IMR-90 (cell line): ENCODE data around the gene SECISBP2. TPM values are rescaled to one million over a fixed set of nuclear protein-coding genes. Genes with fewer than 3 reads are reported as not detected.

Experiments
- ATAC-seq: fragments of 200-7000 bp; cut with Tn5 transposase; 2 replicates; pipeline ENCODE4 v1.9.1; 2020; ENCODE audit warnings: low read depth, mild to moderate bottlenecking, moderate library complexity
- BruUV-seq: library from RNA; stranded (reverse); fragments of 400-500 nt; replicated peaks from 2 replicates; lab custom pipeline; 2021; lab: Mats Ljungman, UMichigan
- CTCF ChIA-PET: fragments of 300-600 bp; formaldehyde crosslinking; extraction: SDS; loops from one replicate; lab custom pipeline; 2021; ENCODE audit warnings: antibody characterized with exemption; lab: Yijun Ruan, JAX
- POLR2A ChIA-PET: fragments of 300-600 bp; sonication (Branson Sonifier 250); formaldehyde crosslinking; loops from one replicate; lab custom pipeline; 2022; ENCODE audit warnings: antibody characterized with exemption; ENCODE audit not compliant: unreplicated experiment; lab: Charles Lee
- DNase-seq: peaks from one replicate; pipeline ENCODE4 v3.0.0; 2013
- H2AFZ ChIP-seq: replicated peaks from 2 replicates; pipeline ENCODE3; 2013; ENCODE audit warnings: low read length, mild to moderate bottlenecking; ENCODE audit not compliant: poor library complexity
- H2AK5ac ChIP-seq: 2 replicates; pipeline ENCODE4 v1.6.1; 2013; ENCODE audit warnings: low read depth, low read length, inconsistent platforms
- H2AK9ac ChIP-seq: replicated peaks from 2 replicates; pipeline ENCODE3; 2013; ENCODE audit warnings: mild to moderate bottlenecking, low read depth, low read length, moderate library complexity; ENCODE audit not compliant: poor library complexity
- H2BK120ac ChIP-seq: 2 replicates; pipeline ENCODE4 v1.6.1; 2013; ENCODE audit warnings: low read depth, low read length, inconsistent platforms
- H2BK15ac ChIP-seq: 3 replicates; pipeline ENCODE4 v1.6.1; 2013; ENCODE audit warnings: low read depth, low read length, inconsistent platforms
- H2BK20ac ChIP-seq: 2 replicates; pipeline ENCODE4 v1.6.1; 2013; ENCODE audit warnings: low read depth, mild to moderate bottlenecking, inconsistent platforms, low read length, moderate library complexity
- H2BK5ac ChIP-seq: 2 replicates; pipeline ENCODE4 v1.6.1; 2013; ENCODE audit warnings: mild to moderate bottlenecking, low read depth, low read length, inconsistent platforms; ENCODE audit not compliant: poor library complexity, severe bottlenecking
- H3K14ac ChIP-seq: replicated peaks from 2 replicates; pipeline ENCODE4 v1.6.1; 2013; ENCODE audit warnings: low read depth, low read length, inconsistent platforms
- H3K18ac ChIP-seq: 2 replicates; pipeline ENCODE4 v1.6.1; 2013; ENCODE audit warnings: low read depth, low read length, control low read depth
- H3K23ac ChIP-seq: 2 replicates; pipeline ENCODE4 v1.6.1; 2013; ENCODE audit warnings: low read depth, low read length, inconsistent platforms
- H3K27ac ChIP-seq: 2 replicates; pipeline ENCODE4 v1.5.1; 2013; ENCODE audit warnings: mild to moderate bottlenecking, control low read depth, low read length; ENCODE audit not compliant: insufficient read depth
- H3K27me3 ChIP-seq: 2 replicates; pipeline ENCODE4 v1.6.1; 2013; ENCODE audit warnings: low read length; ENCODE audit not compliant: control insufficient read depth, insufficient read depth
- H3K36me3 ChIP-seq: 2 replicates; pipeline ENCODE4 v1.6.1; 2013; ENCODE audit warnings: low read length, mixed read lengths; ENCODE audit not compliant: control insufficient read depth, insufficient read depth
- H3K4ac ChIP-seq: 2 replicates; pipeline ENCODE4 v1.6.1; 2013; ENCODE audit warnings: low read depth, low read length, inconsistent platforms
- H3K4me1 ChIP-seq: 2 replicates; pipeline ENCODE4 v1.6.1; 2013; ENCODE audit warnings: low read length, mixed read lengths; ENCODE audit not compliant: control insufficient read depth, insufficient read depth
- H3K4me2 ChIP-seq: 2 replicates; pipeline ENCODE4 v1.6.1; 2013; ENCODE audit warnings: low read depth, mild to moderate bottlenecking, control low read depth, low read length, moderate library complexity
- H3K4me3 ChIP-seq: 2 replicates; pipeline ENCODE4 v1.5.1; 2013; ENCODE audit warnings: low read depth, mild to moderate bottlenecking, control low read depth, low read length, moderate library complexity; ENCODE audit not compliant: insufficient read depth
- H3K56ac ChIP-seq: 2 replicates; pipeline ENCODE4 v1.6.1; 2013; ENCODE audit warnings: low read length, inconsistent platforms; ENCODE audit not compliant: insufficient read depth; ENCODE audit errors: extremely low read depth
- H3K79me1 ChIP-seq, 2 experiments: 2 replicates each; pipeline ENCODE4 v1.6.1; 2013; ENCODE audit warnings: low read length in 2 of 2, inconsistent platforms in 1 of 2, low read depth in 1 of 2
- H3K9ac ChIP-seq: 2 replicates; pipeline ENCODE4 v1.6.1; 2013; ENCODE audit warnings: low read depth, low read length, control low read depth
- H3K9me1 ChIP-seq: 2 replicates; pipeline ENCODE4 v1.6.1; 2013; ENCODE audit warnings: low read length, inconsistent platforms; ENCODE audit not compliant: insufficient read depth
- H3K9me3 ChIP-seq: 2 replicates; pipeline ENCODE4 v1.6.1; 2013; ENCODE audit warnings: low read length; ENCODE audit not compliant: control insufficient read depth, insufficient read depth
- H4K20me1 ChIP-seq: 2 replicates; pipeline ENCODE4 v1.6.1; 2013; ENCODE audit warnings: low read length, inconsistent platforms; ENCODE audit not compliant: insufficient read depth
- H4K5ac ChIP-seq: 2 replicates; pipeline ENCODE4 v1.6.1; 2013; ENCODE audit warnings: mild to moderate bottlenecking, low read depth, low read length, control low read depth
- H4K8ac ChIP-seq, 2 experiments: 2 replicates each; pipeline ENCODE4 v1.6.1; 2013; ENCODE audit warnings: low read depth in 2 of 2, low read length in 2 of 2, control low read depth in 1 of 2, inconsistent platforms in 1 of 2
- H4K91ac ChIP-seq: 2 replicates; pipeline ENCODE4 v1.6.1; 2013; ENCODE audit warnings: low read depth, low read length, inconsistent platforms; ENCODE audit not compliant: insufficient read depth
- BHLHE40 ChIP-seq: fragments of 150-350 bp; IDR thresholded peaks from 2 replicates; pipeline ENCODE4 v1.6.1; 2016; ENCODE audit warnings: mild to moderate bottlenecking, low read depth, low read length
- CEBPB ChIP-seq: IDR thresholded peaks from 2 replicates; pipeline ENCODE4 v1.6.1; 2012; ENCODE audit warnings: low read depth, low read length, improper control_type of control experiment
- CHD1 ChIP-seq: IDR thresholded peaks from 2 replicates; pipeline ENCODE4 v1.6.1; 2012; ENCODE audit warnings: low read depth, low read length, improper control_type of control experiment
- FOS ChIP-seq: fragments of 150-350 bp; IDR thresholded peaks from 2 replicates; pipeline ENCODE4 v1.6.1; 2016; ENCODE audit warnings: low read depth, low read length
- MAFK ChIP-seq: IDR thresholded peaks from 2 replicates; pipeline ENCODE4 v1.6.1; 2012; ENCODE audit warnings: low read depth, low read length, improper control_type of control experiment
- MAZ ChIP-seq: IDR thresholded peaks from 2 replicates; pipeline ENCODE4 v1.6.1; 2012; ENCODE audit warnings: low read depth, mild to moderate bottlenecking, low read length, improper control_type of control experiment, moderate library complexity, borderline replicate concordance
- MXI1 ChIP-seq: IDR thresholded peaks from 2 replicates; pipeline ENCODE4 v1.6.1; 2012; ENCODE audit warnings: low read depth, mild to moderate bottlenecking, low read length, moderate library complexity, borderline replicate concordance
- NFE2L2 ChIP-seq: fragments of 150-350 bp; IDR thresholded peaks from 2 replicates; pipeline ENCODE4 v1.6.1; 2016; ENCODE audit warnings: low read depth, mild to moderate bottlenecking, low read length
- POLR2A ChIP-seq: IDR thresholded peaks from 2 replicates; pipeline ENCODE4 v1.6.1; 2012; ENCODE audit warnings: mild to moderate bottlenecking, low read depth, low read length
- RAD21 ChIP-seq: IDR thresholded peaks from 2 replicates; pipeline ENCODE4 v1.6.1; 2012; ENCODE audit warnings: low read length, improper control_type of control experiment
- RCOR1 ChIP-seq: IDR thresholded peaks from 2 replicates; pipeline ENCODE4 v1.6.1; 2012; ENCODE audit warnings: mild to moderate bottlenecking, low read length, improper control_type of control experiment; ENCODE audit not compliant: insufficient replicate concordance
- RFX5 ChIP-seq: IDR thresholded peaks from 2 replicates; pipeline ENCODE4 v1.8.0; 2012; ENCODE audit warnings: low read depth, mild to moderate bottlenecking, low read length, moderate library complexity
- SMC3 ChIP-seq: fragments of 150-350 bp; IDR thresholded peaks from 2 replicates; pipeline ENCODE4 v1.6.1; 2016; ENCODE audit warnings: low read depth, mild to moderate bottlenecking, antibody characterized with exemption, low read length, moderate library complexity
- USF2 ChIP-seq: fragments of 150-350 bp; IDR thresholded peaks from 2 replicates; pipeline ENCODE4 v1.6.1; 2017; ENCODE audit warnings: mild to moderate bottlenecking, antibody characterized with exemption, low read length, low read depth
- WGBS, 2 experiments: methylation state at CpG; one replicate each; pipeline versions ENCODE4 v1.1.5 to v1.1.7; 2013; ENCODE audit warnings: missing lambda C conversion rate in 2 of 2; ENCODE audit not compliant: insufficient read length in 1 of 2; ENCODE audit errors: extremely low coverage in 2 of 2; 5-methylcytosine and 5-hydroxymethylcytosine counted together
- dilution Hi-C: fragments of 300-500 bp; cut with HindIII; formaldehyde crosslinking; loops from one replicate; pipeline ENCODE4 v1.14.3; 2018; ENCODE audit warnings: low sequenced_read_pairs; ENCODE audit not compliant: unreplicated experiment
- in situ Hi-C: fragments of 300-500 bp; cut with MboI; formaldehyde crosslinking; loops from 3 replicates; pipeline ENCODE4 v1.14.3; 2019; ENCODE audit warnings: low sequenced_read_pairs, inconsistent platforms, mixed read lengths
- intact Hi-C: fragments of 100-400 bp; cut with micrococcal nuclease; formaldehyde crosslinking; loops from 2 replicates; pipeline ENCODE4 v1.10.0; 2022
- polyA plus RNA-seq, 3 experiments: library from polyadenylated mRNA; depleted of rRNA; stranded (reverse); fragments of >200 nt; gene quantifications; 2 replicates each; pipeline ENCODE4 v1.2.3, GENCODE V29; 2012; ENCODE audit warnings: low replicate concordance in 1 of 3
- total RNA-seq: library from RNA; depleted of rRNA; stranded (reverse); fragments of >200 nt; gene quantifications from 2 replicates; pipeline ENCODE4 v1.2.3, GENCODE V29; 2012
- TF ChIP-seq, protein P1 (sequence below): conservative IDR thresholded peaks from 2 replicates; pipeline ENCODE4 v1.5.1; 2012; ENCODE audit warnings: mild to moderate bottlenecking, low read depth, low read length, improper control_type of control experiment
- TF ChIP-seq, protein P2 (sequence below): fragments of 150-350 bp; IDR thresholded peaks from 2 replicates; pipeline ENCODE4 v1.6.1; 2016; ENCODE audit warnings: low read depth, mild to moderate bottlenecking, low read length, moderate library complexity, borderline replicate concordance

Gene SECISBP2
- total and polyA plus RNA-seq, 2 of the 4 experiments (the other 2 are of a cell fraction) = 16.4 to 18.8 TPM

DNA sequence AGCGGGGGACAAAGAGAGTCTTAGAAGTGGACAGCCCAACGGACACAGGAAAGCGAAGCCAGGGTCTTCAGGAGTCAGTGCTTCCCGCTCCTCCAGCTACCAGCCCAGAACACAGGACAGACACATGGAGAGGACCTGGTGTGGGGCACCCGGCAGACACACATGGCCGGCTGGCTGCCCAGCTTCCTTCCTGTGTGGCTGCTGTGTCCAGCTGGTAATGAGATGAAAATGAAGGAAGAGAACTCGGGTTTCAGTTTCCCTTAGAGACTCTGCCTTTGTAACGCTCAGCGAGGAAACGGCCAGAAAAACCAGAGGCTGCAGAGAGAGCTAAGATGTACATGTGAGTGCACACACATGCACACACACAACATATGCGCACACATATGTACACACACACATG is 87.5 kb downstream of the SECISBP2 start:
- Histone ChIP-seq H3K27me3 (no peaks in the 10 kb centered on the region), H3K9me3 (peaks cover 5% of the 10 kb centered on the region), H4K91ac (no peak overlapping the region), H3K9me1 (no peaks in the 10 kb centered on the region), H3K36me3 (peaks cover 10% of the 10 kb centered on the region), H4K5ac (no peak overlapping the region), H4K8ac (no peak overlapping the region), H3K23ac (0 out of 2 replicates have a peak overlapping the region, but pooled peaks have one; percentile 19), H3K14ac (no peak overlapping the region), H3K79me1 (no peaks in the 10 kb centered on the region), H2AK9ac (no peak overlapping the region), H2BK20ac (no peak overlapping the region), H2BK120ac (no peak overlapping the region), H3K27ac (no peak overlapping the region), H3K56ac (no peak overlapping the region), H3K4me2 (no peak overlapping the region), H3K4ac (no peak overlapping the region; the same call in 1 of the 2 replicates), H3K18ac (no peak overlapping the region), H3K4me3 (no peak overlapping the region), H3K9ac (no peak overlapping the region), H4K20me1 (no peaks in the 10 kb centered on the region), H3K4me1 (peaks cover 2% of the 10 kb centered on the region; the same call in 1 of the 2 replicates), H2AK5ac (no peak overlapping the region), H2BK15ac (no peak overlapping the region), H2BK5ac (no peak overlapping the region), H2AFZ (no peak overlapping the region)
- DNase-seq (no peak), ATAC-seq (peak; percentile 21; the same call in 1 of the 2 replicates)
- no peak for TF ChIP-seq MAFK
- no peak for TF ChIP-seq POLR2A
- TF ChIP-seq RFX5 = no peak
- TF ChIP-seq NFE2L2 = no peak
- no peak for TF ChIP-seq MAZ
- no peak for TF ChIP-seq SMC3
- TF ChIP-seq, protein P1, sequence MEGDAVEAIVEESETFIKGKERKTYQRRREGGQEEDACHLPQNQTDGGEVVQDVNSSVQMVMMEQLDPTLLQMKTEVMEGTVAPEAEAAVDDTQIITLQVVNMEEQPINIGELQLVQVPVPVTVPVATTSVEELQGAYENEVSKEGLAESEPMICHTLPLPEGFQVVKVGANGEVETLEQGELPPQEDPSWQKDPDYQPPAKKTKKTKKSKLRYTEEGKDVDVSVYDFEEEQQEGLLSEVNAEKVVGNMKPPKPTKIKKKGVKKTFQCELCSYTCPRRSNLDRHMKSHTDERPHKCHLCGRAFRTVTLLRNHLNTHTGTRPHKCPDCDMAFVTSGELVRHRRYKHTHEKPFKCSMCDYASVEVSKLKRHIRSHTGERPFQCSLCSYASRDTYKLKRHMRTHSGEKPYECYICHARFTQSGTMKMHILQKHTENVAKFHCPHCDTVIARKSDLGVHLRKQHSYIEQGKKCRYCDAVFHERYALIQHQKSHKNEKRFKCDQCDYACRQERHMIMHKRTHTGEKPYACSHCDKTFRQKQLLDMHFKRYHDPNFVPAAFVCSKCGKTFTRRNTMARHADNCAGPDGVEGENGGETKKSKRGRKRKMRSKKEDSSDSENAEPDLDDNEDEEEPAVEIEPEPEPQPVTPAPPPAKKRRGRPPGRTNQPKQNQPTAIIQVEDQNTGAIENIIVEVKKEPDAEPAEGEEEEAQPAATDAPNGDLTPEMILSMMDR = no peak
- no peak for TF ChIP-seq MXI1
- TF ChIP-seq RAD21 = no peak
- TF ChIP-seq, protein P2, sequence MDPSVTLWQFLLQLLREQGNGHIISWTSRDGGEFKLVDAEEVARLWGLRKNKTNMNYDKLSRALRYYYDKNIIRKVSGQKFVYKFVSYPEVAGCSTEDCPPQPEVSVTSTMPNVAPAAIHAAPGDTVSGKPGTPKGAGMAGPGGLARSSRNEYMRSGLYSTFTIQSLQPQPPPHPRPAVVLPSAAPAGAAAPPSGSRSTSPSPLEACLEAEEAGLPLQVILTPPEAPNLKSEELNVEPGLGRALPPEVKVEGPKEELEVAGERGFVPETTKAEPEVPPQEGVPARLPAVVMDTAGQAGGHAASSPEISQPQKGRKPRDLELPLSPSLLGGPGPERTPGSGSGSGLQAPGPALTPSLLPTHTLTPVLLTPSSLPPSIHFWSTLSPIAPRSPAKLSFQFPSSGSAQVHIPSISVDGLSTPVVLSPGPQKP = no peak
- no peak for TF ChIP-seq CHD1
- TF ChIP-seq BHLHE40 = no peak
- no peak for TF ChIP-seq RCOR1
- no peak for TF ChIP-seq FOS
- TF ChIP-seq USF2 = no peak
- no peak for TF ChIP-seq CEBPB
- no TSS peak for BruUV-seq
- ChIA-PET POLR2A (no interaction called here), CTCF (no interaction called here)
- in situ Hi-C loops = no loop called here
- WGBS, 2 experiments = 82% methylated on average over 5 of the region's 11 CpGs; no CpG with 5 or more reads in 1 of the 2 experiments
- intact Hi-C loops = no loop called here
- dilution Hi-C loops = no loop called here
